Uterus (tissue), 4 donors: ENCODE data around the gene CDH4. TPM values are rescaled to one million over a fixed set of nuclear protein-coding genes. Genes with fewer than 3 reads are reported as not detected.

Experiments
- DNase-seq, 2 donors: peaks; one replicate each; pipeline ENCODE4 v3.0.0-alpha.2; 2019 to 2020
- H3K27ac ChIP-seq, 2 donors: fragments of 200-600 bp; sonication (generic); 1 replicate in 1 of 2; 2 replicates in 1 of 2; pipeline ENCODE4 v1.5.1; 2016 to 2018
- H3K27me3 ChIP-seq, 2 donors: fragments of 200-600 bp; sonication (generic); one replicate each; pipeline ENCODE4 v1.5.1; 2018 to 2019; ENCODE audit warnings: control low read depth in 1 of 2
- H3K36me3 ChIP-seq, 2 donors: fragments of 200-600 bp; sonication (generic); one replicate each; pipeline ENCODE4 v1.5.1; 2019; ENCODE audit warnings: control low read depth in 1 of 2
- H3K4me1 ChIP-seq, 2 donors: fragments of 200-600 bp; sonication (generic); one replicate each; pipeline ENCODE4 v1.5.1; 2018 to 2019; ENCODE audit warnings: control low read depth in 1 of 2
- H3K4me3 ChIP-seq, 2 donors: fragments of 200-600 bp; sonication (generic); 1 replicate in 1 of 2; 2 replicates in 1 of 2; pipeline ENCODE4 v1.5.1; 2018 to 2019; ENCODE audit warnings: mild to moderate bottlenecking in 1 of 2
- H3K9me3 ChIP-seq, 2 donors: fragments of 200-600 bp; sonication (generic); one replicate each; pipeline ENCODE4 v1.5.1; 2019; ENCODE audit warnings: control low read depth in 1 of 2
- CTCF ChIP-seq, 4 experiments: fragments of 200-600 bp in 2 of 4; fragments of 450-650 bp in 2 of 4; sonication (generic) in 2 of 4; IDR thresholded peaks; one replicate each; pipeline ENCODE4 v1.5.1; 2016 to 2019; ENCODE audit warnings: antibody characterized with exemption in 4 of 4, mild to moderate bottlenecking in 2 of 4, moderate library complexity in 1 of 4
- POLR2A ChIP-seq, 2 donors: fragments of 450-650 bp; IDR thresholded peaks; one replicate each; pipeline ENCODE4 v1.6.1; 2016; ENCODE audit warnings: antibody characterized with exemption in 2 of 2, mild to moderate bottlenecking in 1 of 2, moderate library complexity in 1 of 2
- intact Hi-C: fragments of 100-400 bp; cut with DNase I; formaldehyde crosslinking; loops from one replicate; pipeline ENCODE4 v1.15.1; 2023; ENCODE audit warnings: low total_unique reads
- total RNA-seq, 4 donors: library from RNA; depleted of rRNA in 3 of 4; stranded (reverse); fragments of >200 nt in 3 of 4; gene quantifications; one replicate each; pipeline versions ENCODE4 v1.1.0 to v1.2.4, GENCODE V29; 2014 to 2023
- donor health status: DM: yes; HTN: yes; CAD: no.

The CDH4 gene
- total RNA-seq, 4 donors from 2014 or later: under 0.01 to 0.55 TPM; not detected in 2

DNA sequence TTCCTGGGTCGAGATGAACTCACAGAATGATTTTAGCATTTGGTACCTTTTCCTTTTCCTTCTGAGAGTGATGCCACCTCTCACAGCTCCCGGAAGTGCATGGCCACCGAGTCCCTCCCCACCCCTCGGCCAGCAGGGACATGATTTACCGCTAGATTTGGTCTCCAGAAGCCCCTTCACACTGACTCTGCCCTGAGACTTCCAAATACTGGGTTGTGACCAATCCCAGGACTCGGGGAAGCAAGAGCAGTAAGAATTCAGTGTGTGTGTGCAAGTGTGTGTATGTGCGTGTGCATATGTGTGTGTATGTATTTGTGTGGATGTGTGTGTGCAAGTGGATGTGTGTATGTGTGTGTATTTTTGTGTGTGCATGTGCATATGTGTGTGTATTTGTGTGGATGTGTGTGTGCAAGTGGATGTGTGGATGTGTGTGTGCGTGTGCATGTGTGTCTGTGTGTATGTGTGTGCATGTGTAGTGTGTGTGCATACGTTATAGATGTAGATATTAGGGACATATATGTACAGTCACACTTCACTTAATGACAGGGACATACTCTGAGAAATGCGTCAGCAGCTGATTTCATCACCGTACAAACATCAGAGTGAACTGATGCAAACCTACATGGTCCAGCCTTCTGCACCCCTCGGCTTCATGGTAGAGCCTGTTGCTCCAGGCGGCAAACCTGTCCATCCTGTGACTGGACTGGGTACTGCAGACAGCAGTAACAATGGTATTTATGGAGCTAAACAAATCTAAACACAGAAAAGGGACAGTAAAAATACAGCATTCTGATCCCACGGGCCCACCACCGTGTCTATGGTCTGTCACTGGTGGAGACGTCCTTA lies 439.2 kb downstream of the CDH4 start:
- no peak for DNase-seq
- TF ChIP-seq POLR2A (IDR thresholded peaks at IDR 0.05) (no peak), CTCF (IDR thresholded peaks at IDR 0.05) (no peak)
- H3K27ac ChIP-seq: no peak overlapping the region
- intact Hi-C loops: no loop called here
- no peak overlapping the region for H3K4me3 ChIP-seq
- H3K4me1 ChIP-seq: no peaks in the 10 kb centered on the region
- H3K9me3 ChIP-seq: no peaks in the 10 kb centered on the region
- H3K27me3 ChIP-seq: no peaks in the 10 kb centered on the region
- H3K36me3 ChIP-seq: no peaks in the 10 kb centered on the region

GRCh38 chr20:61691978-61692377 lies 439.9 kb downstream of the CDH4 start:
- Histone ChIP-seq H3K4me1 (no peaks in the 10 kb centered on the region), H3K9me3 (no peaks in the 10 kb centered on the region), H3K4me3 (no peak overlapping the region), H3K36me3 (no peaks in the 10 kb centered on the region), H3K27me3 (no peaks in the 10 kb centered on the region), H3K27ac (no peak overlapping the region)
- no peak for DNase-seq
- TF ChIP-seq CTCF (IDR thresholded peaks at IDR 0.05) (no peak), POLR2A (IDR thresholded peaks at IDR 0.05) (no peak)
- intact Hi-C loops: no loop called here

DNA sequence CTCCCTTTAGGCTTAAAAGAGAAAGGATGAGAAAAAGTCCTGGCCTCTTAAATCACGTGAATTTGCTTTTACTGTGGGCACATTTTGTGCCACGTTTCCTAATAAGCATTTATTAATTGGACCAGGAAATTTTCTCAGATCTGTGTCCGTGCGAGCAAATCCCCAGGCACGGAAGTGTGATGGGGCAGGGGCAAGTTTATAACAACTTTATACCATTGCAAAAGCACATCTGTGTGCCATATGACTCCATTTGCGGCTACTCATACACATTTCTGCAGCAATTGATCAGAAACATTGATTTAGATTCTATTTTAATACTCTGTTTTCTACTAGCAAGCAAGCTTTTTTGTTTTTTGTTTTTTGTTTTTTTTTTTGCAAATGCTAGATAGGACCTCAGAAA lies 440.4 kb downstream of the CDH4 start:
- intact Hi-C loops: no loop called here
- TF ChIP-seq CTCF (IDR thresholded peaks at IDR 0.05) (no peak), POLR2A (IDR thresholded peaks at IDR 0.05) (no peak)
- no peaks in the 10 kb centered on the region for H3K36me3 ChIP-seq
- H3K4me3 ChIP-seq: no peak overlapping the region
- H3K4me1 ChIP-seq: no peaks in the 10 kb centered on the region
- no peaks in the 10 kb centered on the region for H3K27me3 ChIP-seq
- DNase-seq: no peak
- no peak overlapping the region for H3K27ac ChIP-seq
- H3K9me3 ChIP-seq: no peaks in the 10 kb centered on the region

DNA sequence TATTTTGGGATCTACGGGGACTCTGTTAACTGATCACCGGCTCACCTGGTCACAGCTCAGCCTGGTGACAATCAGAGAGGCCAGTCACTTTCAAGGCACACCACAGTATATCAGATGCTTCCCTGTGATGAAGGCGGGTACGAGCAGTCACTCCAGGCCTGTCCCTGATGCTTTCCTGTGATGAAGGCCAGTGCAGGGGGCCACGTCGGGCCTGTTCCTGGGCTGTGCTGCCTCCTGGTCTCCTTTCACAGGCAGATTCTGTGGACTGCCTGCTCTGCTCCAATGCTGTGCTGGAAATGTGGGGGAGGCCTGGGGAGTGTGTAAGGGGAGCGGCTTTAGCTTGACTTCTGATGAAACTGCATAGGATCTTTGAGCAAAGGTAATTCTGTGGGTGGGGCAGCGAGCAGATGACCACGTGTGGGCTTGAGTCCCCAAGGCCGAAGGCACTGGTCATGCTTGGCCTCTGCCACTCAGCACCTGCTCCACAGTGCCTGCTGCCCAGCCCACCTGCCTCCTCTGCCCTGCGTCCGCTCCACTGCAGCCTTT lies 441.1 kb downstream of the CDH4 start:
- DNase-seq: no peak
- Histone ChIP-seq H3K27me3 (no peaks in the 10 kb centered on the region), H3K4me1 (no peaks in the 10 kb centered on the region), H3K9me3 (no peaks in the 10 kb centered on the region), H3K36me3 (no peaks in the 10 kb centered on the region), H3K4me3 (no peak overlapping the region), H3K27ac (no peak overlapping the region)
- TF ChIP-seq POLR2A (IDR thresholded peaks at IDR 0.05) (no peak), CTCF (IDR thresholded peaks at IDR 0.05) (no peak)
- intact Hi-C loops: no loop called here

DNA sequence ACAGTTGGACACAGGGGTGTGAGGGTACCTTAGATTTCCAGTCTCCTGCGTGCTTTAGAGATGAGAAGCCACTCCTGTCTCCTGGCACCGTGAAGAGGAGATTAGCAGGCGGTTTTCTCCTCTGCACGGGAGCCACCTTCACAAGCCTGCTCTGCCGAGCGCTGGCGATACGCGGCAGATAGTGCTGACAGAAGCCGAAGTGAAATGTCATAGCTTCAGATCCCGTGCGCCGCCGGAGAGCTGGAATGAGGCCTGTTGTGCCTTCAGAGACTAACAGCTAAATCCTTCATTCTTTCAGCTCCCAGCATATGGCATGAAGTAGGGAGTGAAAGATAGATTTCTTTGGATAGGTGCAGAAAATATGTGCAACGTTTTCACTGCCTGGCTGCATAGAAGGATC lies 442.6 kb downstream of the CDH4 start:
- no peak overlapping the region for H3K4me3 ChIP-seq
- no peaks in the 10 kb centered on the region for H3K36me3 ChIP-seq
- DNase-seq: no peak
- no peaks in the 10 kb centered on the region for H3K4me1 ChIP-seq
- no peaks in the 10 kb centered on the region for H3K27me3 ChIP-seq
- H3K27ac ChIP-seq: no peak overlapping the region
- intact Hi-C loops: no loop called here
- H3K9me3 ChIP-seq: no peaks in the 10 kb centered on the region
- TF ChIP-seq CTCF (IDR thresholded peaks at IDR 0.05) (no peak), POLR2A (IDR thresholded peaks at IDR 0.05) (no peak)
